Measurements from ENCODE around the gene TRAF2. TPM values are rescaled to one million over a fixed set of nuclear protein-coding genes. Genes with fewer than 3 reads are reported as not detected.

TRAF2 gene
- total RNA-seq, 4 donors from 2014 or later, result 8.6 to 16.1 (median 10.5) TPM

GRCh38 chr9:136946228-136947027, 60.1 kb downstream of the TRAF2 start:
- no peak for DNase-seq (ENCODE audit: low spot score in 2 of 2)
- Histone ChIP-seq H3K36me3 (peaks cover 16% of the 10 kb centered on the region), H3K9me3 (no peaks in the 10 kb centered on the region), H3K4me1 (peaks cover 49% of the 10 kb centered on the region), H3K27me3 (no peaks in the 10 kb centered on the region), H3K4me3 (no peak overlapping the region), H3K27ac (no peak overlapping the region)
- WGBS, result 85% methylated on average over 15 of the region's 27 CpGs
- no peak for TF ChIP-seq POLR2AphosphoS5 (IDR thresholded peaks at IDR 0.05)
- no peak for TF ChIP-seq POLR2A (IDR thresholded peaks at IDR 0.05)
- TF ChIP-seq EP300 (IDR thresholded peaks at IDR 0.05), result no peak
- TF ChIP-seq CTCF (IDR thresholded peaks at IDR 0.05), result no peak

GRCh38 chr9:136947028-136947891, 60.9 kb downstream of the TRAF2 start:
- 68% methylated on average over 17 of the region's 26 CpGs for WGBS
- Histone ChIP-seq H3K4me3 (no peak overlapping the region), H3K4me1 (peaks cover 47% of the 10 kb centered on the region), H3K27me3 (no peaks in the 10 kb centered on the region), H3K9me3 (no peaks in the 10 kb centered on the region), H3K36me3 (peaks cover 8% of the 10 kb centered on the region), H3K27ac (no peak overlapping the region)
- TF ChIP-seq POLR2A (IDR thresholded peaks at IDR 0.05), result no peak
- TF ChIP-seq POLR2AphosphoS5 (IDR thresholded peaks at IDR 0.05), result no peak
- TF ChIP-seq CTCF (IDR thresholded peaks at IDR 0.05), result no peak
- no peak for TF ChIP-seq EP300 (IDR thresholded peaks at IDR 0.05)
- no peak for DNase-seq (ENCODE audit: low spot score in 2 of 2)

DNA sequence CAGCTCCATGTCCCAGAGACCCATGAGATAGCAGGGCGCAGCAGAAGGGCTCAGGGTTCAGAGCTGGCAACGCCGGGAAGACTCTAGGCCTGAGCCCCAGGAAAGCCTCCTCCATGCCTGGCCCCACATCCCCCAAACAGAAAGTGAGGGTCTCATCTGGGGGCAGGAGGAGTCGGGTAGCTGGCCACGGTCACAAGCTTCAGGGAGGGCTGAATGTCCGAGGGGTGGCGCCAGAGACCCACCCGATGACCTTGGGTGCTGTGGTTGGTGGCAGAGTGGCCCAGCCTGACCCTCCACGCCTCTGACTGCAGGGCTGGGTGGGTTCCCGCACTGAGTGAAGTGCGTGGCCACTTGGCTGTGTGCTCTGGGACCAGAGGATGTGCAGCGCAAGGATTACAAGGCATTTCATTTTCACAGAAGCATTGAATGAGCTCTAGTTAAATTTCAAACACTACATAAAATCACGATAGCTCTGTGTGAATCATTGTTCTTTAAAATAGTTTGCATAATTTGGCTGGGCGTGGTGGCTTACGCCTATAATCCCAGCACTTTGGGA, 61.7 kb downstream of the TRAF2 start:
- Histone ChIP-seq H3K36me3 (peaks cover under 1% of the 10 kb centered on the region), H3K9me3 (no peaks in the 10 kb centered on the region), H3K27ac (no peak overlapping the region), H3K4me3 (no peak overlapping the region), H3K27me3 (no peaks in the 10 kb centered on the region), H3K4me1 (peaks cover 45% of the 10 kb centered on the region)
- no peak for DNase-seq (ENCODE audit: low spot score in 2 of 2)
- TF ChIP-seq CTCF (IDR thresholded peaks at IDR 0.05) (no peak), POLR2AphosphoS5 (IDR thresholded peaks at IDR 0.05) (no peak), EP300 (IDR thresholded peaks at IDR 0.05) (no peak), POLR2A (IDR thresholded peaks at IDR 0.05) (no peak)
- 24% methylated on average over 4 of the region's 15 CpGs for WGBS

- peak overlapping the region; percentile 59 for H3K4me3 ChIP-seq
- H3K27me3 ChIP-seq, result no peaks in the 10 kb centered on the region
- H3K9me3 ChIP-seq, result no peaks in the 10 kb centered on the region
- no peak for DNase-seq (ENCODE audit: low spot score in 2 of 2)
- 12% methylated on average over 9 of the region's 22 CpGs for WGBS
- H3K4me1 ChIP-seq, result peaks cover 37% of the 10 kb centered on the region
- H3K27ac ChIP-seq, result peak overlapping the region; percentile 49
- TF ChIP-seq POLR2A (IDR thresholded peaks at IDR 0.05) (no peak), POLR2AphosphoS5 (IDR thresholded peaks at IDR 0.05) (no peak), EP300 (IDR thresholded peaks at IDR 0.05) (no peak), CTCF (IDR thresholded peaks at IDR 0.05) (no peak)
- no peaks in the 10 kb centered on the region for H3K36me3 ChIP-seq
Observed at GRCh38 chr9:136949239-136949816, 63.0 kb downstream of the TRAF2 start.
